ENCODE measurements around the gene TTPAL.

The TTPAL gene

DNA sequence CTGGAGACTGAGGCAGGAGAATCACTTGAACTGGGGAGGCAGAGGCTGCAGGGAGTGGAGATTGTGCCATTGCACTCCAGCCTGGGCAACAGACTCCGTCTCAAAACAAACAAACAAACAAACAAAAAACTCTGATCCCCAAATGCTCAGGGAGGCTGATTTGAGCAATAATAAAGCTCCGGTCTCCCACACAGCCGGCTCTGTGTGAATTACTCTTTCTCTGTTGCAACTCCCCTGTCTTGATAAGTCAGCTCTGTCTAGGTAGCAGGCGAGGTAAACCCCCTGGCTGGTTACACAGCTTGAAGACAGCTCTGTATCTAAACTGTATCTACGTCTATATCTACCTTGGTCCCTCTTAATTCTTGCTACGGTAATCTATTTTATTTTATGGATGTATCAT lies 52.6 kb downstream of the TTPAL start:
- TF ChIP-seq, protein P1, sequence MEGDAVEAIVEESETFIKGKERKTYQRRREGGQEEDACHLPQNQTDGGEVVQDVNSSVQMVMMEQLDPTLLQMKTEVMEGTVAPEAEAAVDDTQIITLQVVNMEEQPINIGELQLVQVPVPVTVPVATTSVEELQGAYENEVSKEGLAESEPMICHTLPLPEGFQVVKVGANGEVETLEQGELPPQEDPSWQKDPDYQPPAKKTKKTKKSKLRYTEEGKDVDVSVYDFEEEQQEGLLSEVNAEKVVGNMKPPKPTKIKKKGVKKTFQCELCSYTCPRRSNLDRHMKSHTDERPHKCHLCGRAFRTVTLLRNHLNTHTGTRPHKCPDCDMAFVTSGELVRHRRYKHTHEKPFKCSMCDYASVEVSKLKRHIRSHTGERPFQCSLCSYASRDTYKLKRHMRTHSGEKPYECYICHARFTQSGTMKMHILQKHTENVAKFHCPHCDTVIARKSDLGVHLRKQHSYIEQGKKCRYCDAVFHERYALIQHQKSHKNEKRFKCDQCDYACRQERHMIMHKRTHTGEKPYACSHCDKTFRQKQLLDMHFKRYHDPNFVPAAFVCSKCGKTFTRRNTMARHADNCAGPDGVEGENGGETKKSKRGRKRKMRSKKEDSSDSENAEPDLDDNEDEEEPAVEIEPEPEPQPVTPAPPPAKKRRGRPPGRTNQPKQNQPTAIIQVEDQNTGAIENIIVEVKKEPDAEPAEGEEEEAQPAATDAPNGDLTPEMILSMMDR (IDR thresholded peaks at IDR 0.05; ENCODE audit: extremely low read depth, missing control alignments) = no peak
- DNase-seq (ENCODE audit: low spot score) = no peak

DNA sequence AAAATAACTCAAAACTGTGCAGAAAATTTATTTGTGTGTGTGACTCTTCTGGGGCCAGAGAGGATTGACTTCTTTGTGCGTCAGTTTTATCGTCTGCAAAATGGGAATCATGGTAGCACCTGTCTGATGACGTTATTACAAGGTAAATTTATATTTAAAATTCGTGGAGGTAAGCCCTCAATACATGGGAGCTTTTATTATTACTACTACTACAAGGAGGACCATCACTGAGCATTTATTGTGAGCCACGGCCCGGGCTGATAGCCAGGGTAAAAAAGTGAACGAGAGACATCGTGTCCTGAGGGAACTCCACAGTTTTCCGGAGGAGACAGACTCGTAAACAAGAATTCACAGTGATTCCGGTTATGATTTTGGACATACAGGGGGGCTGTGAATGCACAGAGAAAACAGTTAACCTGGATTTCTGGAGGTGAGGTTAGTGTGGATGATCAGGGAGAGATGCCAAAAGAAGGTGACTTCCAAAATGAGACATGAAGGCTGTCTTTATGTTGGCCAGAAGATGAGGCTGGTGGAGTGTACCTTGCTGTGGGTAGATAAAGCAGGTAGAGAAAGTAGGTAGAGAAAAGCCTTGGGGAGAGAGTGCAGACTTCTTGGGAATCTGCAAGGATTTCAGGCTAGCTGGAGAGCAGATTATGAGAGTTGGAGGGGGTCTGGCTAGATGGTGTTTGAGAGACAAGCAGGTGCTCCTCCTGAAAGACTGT lies 56.7 kb downstream of the TTPAL start:
- peak; percentile 21 for DNase-seq (ENCODE audit: low spot score)
- TF ChIP-seq, protein P1 (IDR thresholded peaks at IDR 0.05; ENCODE audit: extremely low read depth, missing control alignments) = no peak

DNA sequence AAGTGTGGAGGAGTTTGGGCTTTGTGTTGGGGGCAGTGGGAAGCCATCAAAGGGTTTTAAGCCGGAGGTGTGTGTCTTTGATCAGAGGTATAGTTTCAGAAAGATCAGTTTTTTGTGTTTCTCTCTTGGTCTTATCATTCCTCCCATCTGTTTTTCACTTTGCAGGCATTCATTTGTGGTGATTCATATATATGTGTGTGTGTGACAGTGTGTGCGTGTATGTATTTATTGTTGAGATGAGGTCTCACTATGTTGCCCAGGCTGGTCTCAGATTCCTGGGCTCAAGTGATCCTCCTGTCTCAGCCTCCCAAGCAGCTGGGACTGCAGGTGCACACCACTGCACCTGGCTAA lies 57.3 kb downstream of the TTPAL start:
- TF ChIP-seq, protein P1 (IDR thresholded peaks at IDR 0.05; ENCODE audit: extremely low read depth, missing control alignments) = no peak
- no peak for DNase-seq (ENCODE audit: low spot score)

DNA sequence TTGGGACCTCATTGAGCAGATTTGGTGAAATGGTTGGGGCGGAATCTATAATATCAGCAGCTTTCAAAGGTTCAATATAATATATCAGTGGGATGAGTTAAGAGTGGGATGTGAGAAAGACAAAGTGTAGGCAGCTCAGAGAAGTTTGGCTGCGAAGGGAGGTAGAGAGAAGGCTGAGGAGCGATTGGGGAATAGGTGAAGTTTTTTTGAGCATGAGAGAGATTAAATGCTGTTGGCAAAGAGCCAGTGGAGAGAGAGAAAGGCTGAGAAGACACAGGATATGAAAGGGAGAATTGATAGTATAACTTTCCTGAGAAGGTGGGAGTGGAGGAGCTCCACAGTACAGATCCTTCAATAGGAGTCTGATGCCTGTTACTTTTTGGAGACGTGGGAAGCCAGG lies 58.3 kb downstream of the TTPAL start:
- TF ChIP-seq, protein P1 (IDR thresholded peaks at IDR 0.05; ENCODE audit: extremely low read depth, missing control alignments) = no peak
- no peak for DNase-seq (ENCODE audit: low spot score)

DNA sequence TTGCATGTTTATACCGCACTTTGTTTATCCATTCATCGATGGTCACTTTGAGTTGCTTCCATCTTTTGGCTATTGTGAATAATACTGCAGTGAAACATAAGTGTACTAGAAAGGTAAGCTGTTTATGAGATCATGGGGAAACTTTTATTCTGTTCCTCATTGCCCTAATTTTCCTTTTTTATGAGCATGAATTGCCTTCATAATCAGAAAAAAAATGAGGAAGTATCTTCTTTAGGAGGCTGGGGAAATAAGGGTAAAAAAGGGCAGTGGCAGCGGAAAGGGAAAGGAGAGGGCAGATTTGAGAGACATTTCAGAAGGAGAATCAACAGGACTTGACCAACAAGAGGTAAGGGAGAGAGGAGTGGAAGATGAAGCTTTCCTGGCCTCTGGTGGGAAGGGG lies 60.5 kb downstream of the TTPAL start:
- DNase-seq (ENCODE audit: low spot score) = no peak

DNA sequence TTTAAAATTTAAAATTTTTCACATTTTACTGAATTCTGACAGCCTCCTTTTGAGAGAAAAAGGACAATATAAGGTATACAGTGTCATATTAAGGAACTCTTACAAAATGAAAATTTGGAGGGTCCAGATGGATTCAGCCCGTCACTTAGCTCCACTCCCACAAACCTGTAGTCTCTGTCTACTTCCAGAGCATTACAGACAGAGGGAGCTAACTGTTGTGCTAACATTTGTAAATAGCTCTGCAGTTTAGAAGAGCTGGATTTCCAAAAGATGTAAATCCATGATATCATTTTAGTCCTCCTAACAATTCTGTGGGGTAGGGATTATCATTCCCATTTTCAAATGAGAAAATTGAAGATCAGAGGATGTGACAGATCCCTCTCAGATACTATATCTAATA lies 62.3 kb downstream of the TTPAL start:
- TF ChIP-seq, protein P1 (IDR thresholded peaks at IDR 0.05; ENCODE audit: extremely low read depth, missing control alignments) = no peak
- DNase-seq (ENCODE audit: low spot score) = no peak

More for the DNA sequence above, 60.5 kb downstream of the TTPAL start:
- TF ChIP-seq, protein P1 (IDR thresholded peaks at IDR 0.05; ENCODE audit: extremely low read depth, missing control alignments) = no peak

DNA sequence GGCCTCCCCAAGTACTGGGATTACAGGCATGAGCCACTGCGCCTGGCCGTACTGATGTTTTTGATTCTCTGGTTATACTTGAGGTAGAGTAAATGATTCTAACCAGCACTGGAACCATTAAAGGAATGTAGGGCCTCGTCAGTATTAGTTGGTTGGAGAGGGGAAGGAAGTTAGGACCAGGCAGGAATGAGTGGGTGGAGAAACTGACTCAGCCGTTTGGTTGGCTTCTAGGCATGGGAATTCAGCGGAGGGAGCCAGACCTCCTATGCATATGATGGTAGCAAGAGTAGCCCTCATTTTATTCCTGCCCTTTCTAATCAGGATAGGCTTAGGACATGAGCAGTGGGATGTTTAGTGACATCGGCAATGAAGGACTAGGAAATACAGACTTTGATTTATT lies 65.2 kb downstream of the TTPAL start:
- TF ChIP-seq, protein P1 (IDR thresholded peaks at IDR 0.05; ENCODE audit: extremely low read depth, missing control alignments) = no peak
- no peak for DNase-seq (ENCODE audit: low spot score)
